HepG2 (cell line): ENCODE results near the gene CA9. TPM values are rescaled to one million over a fixed set of nuclear protein-coding genes. Genes with fewer than 3 reads are reported as not detected.

Experiments used
- AKAP8 ChIP-seq: sonication (generic); formaldehyde crosslinking; IDR thresholded peaks from 2 replicates; pipeline ENCODE4 v1.5.1; 2020; ENCODE audit warnings: mild to moderate bottlenecking, missing genetic modification reagents
- HDAC1 ChIP-seq: sonication (generic); formaldehyde crosslinking; IDR thresholded peaks from 2 replicates; pipeline ENCODE4 v1.5.1; 2020; ENCODE audit warnings: mild to moderate bottlenecking, missing genetic modification reagents
- NPAS2 ChIP-seq: sonication (generic); formaldehyde crosslinking; IDR thresholded peaks from 2 replicates; pipeline ENCODE4 v1.8.0; 2022; ENCODE audit warnings: mild to moderate bottlenecking, missing genetic modification reagents, borderline replicate concordance
- PHF5A ChIP-seq: IDR thresholded peaks from one replicate; pipeline ENCODE4 v1.6.1; 2018; ENCODE audit warnings: low read depth, missing genetic modification reagents; ENCODE audit not compliant: unreplicated experiment
- THYN1 ChIP-seq: sonication (generic); formaldehyde crosslinking; IDR thresholded peaks from 2 replicates; pipeline ENCODE4 v1.8.1; 2023; ENCODE audit warnings: low read depth, mild to moderate bottlenecking, moderate library complexity, missing genetic modification reagents, borderline replicate concordance
- ZMAT3 ChIP-seq: sonication (generic); formaldehyde crosslinking; conservative IDR thresholded peaks from 2 replicates; pipeline ENCODE4 v1.7.0; 2021; ENCODE audit warnings: missing genetic modification reagents
- ZNF407 ChIP-seq: sonication (generic); formaldehyde crosslinking; IDR thresholded peaks from one replicate; pipeline ENCODE4 v1.5.1; 2020; ENCODE audit warnings: mild to moderate bottlenecking, missing genetic modification reagents; ENCODE audit errors: not compliant biosample characterization
- ZNF557 ChIP-seq: sonication (generic); formaldehyde crosslinking; IDR thresholded peaks from 2 replicates; pipeline ENCODE4 v1.4.0; 2020; ENCODE audit warnings: missing genetic modification reagents
- ZNF687 ChIP-seq: sonication (generic); formaldehyde crosslinking; IDR thresholded peaks from 2 replicates; pipeline ENCODE4 v1.5.1; 2020; ENCODE audit warnings: mild to moderate bottlenecking, missing genetic modification reagents, moderate library complexity
- polyA plus RNA-seq, 8 experiments: library from polyadenylated mRNA; depleted of rRNA in 3 of 8; stranded (reverse) in 7 of 8; unstranded in 1 of 8; fragments of >200 nt; fragmentation: Illumina TruSeq in 4 of 8; extraction: Trizol in 4 of 8; gene quantifications; 2 replicates each; pipeline versions ENCODE4 v1.2.1 to v1.2.3, GENCODE V29; 2011 to 2016; ENCODE audit warnings: low read depth in 4 of 8, missing spikeins in 1 of 8, mixed read lengths in 1 of 8; ENCODE audit not compliant: insufficient read depth in 1 of 8
- total RNA-seq, 5 experiments: library from RNA; depleted of rRNA; stranded (reverse); fragments of >200 nt; fragmentation: Illumina TruSeq; extraction: Trizol; gene quantifications; 2 replicates each; pipeline ENCODE4 v1.2.3, GENCODE V29; 2016; ENCODE audit warnings: low read depth in 1 of 5
- TF ChIP-seq, protein P1 (sequence below): sonication (generic); formaldehyde crosslinking; IDR thresholded peaks from 2 replicates; pipeline ENCODE4 v1.4.0; 2020; ENCODE audit warnings: missing genetic modification reagents

CA9 gene
- total and polyA plus RNA-seq, 2 of the 13 experiments (the other 11 are each of a cell fraction or from before 2014, with no cell fraction given): 0.13 to 152 TPM

DNA sequence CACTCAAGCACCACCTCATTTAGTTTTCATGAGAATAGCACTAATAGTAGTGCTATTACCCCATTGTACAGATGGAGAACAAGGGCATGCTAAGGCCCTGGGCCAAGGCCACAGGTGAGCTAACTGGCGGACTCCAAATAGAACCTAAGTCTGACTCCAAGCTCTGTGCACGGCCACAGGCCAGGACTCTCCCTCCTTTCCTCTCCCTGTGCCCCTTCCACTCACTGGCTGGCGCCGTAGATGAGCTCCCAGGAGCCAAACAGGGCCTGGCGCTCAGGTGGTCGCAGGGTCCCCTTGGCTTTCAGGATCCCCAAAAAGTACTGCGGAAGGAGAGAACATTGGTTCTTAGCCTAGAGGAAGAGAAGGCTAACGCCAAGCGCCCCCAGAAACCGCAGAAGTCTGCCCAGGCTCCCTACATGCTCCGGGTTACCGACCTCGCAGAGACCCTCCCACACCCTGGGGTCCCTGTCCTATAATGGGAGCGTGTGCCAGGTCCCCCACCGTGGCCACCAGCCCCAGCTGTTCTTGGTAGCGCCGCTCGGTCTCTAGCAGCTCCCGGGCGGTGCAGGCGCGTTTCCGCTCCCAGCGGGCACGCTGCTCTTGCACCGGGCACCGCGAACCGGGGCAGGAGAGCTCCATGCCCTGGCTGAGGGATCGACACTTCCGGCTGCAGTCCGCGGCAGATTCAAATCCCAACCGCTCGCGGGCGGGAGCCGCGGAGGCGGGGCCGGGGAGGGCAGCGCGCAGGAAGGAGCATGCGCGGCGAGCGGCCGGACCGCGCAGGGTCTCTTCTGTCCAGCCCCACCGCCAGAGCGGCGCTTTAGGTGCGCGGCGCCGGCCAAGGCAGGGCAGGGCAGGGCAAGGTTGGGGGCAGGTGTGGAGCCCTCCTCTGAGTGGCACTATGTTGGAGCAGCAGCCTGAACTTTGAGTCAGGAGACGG, 8.9 kb upstream of the CA9 start, which contains the start of gene ARHGEF39 (continued):
- TF ChIP-seq, protein P1, sequence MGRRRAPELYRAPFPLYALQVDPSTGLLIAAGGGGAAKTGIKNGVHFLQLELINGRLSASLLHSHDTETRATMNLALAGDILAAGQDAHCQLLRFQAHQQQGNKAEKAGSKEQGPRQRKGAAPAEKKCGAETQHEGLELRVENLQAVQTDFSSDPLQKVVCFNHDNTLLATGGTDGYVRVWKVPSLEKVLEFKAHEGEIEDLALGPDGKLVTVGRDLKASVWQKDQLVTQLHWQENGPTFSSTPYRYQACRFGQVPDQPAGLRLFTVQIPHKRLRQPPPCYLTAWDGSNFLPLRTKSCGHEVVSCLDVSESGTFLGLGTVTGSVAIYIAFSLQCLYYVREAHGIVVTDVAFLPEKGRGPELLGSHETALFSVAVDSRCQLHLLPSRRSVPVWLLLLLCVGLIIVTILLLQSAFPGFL (CRISPR knock-in tag): no peak
- TF ChIP-seq ZMAT3 (CRISPR knock-in tag) (0 out of 2 replicates have a peak, but pooled peaks have one; percentile 48), AKAP8 (CRISPR knock-in tag) (0 out of 2 replicates have a peak, but pooled peaks have one; percentile 56), ZNF557 (no peak), ZNF687 (CRISPR knock-in tag) (peak; percentile 99), HDAC1 (CRISPR knock-in tag) (peak; percentile 91), NPAS2 (no peak), THYN1 (CRISPR knock-in tag) (no peak), ZNF407 (CRISPR knock-in tag) (peak; percentile 85), PHF5A (CRISPR knock-in tag) (peak; percentile 34)
